GM18526 (cell line): ENCODE measurements around the gene TRIM43B.
"Not testable (repeated sequence)": the region's sequence is repeated elsewhere in the genome, so short reads cannot be mapped to it uniquely, and the experiment has no call there.

Source experiments
- POLR2A ChIP-seq: IDR thresholded peaks from 3 replicates; pipeline ENCODE4 v1.6.1; 2011; ENCODE audit not compliant: insufficient read length; ENCODE audit errors: extremely low read depth

TRIM43B gene

DNA sequence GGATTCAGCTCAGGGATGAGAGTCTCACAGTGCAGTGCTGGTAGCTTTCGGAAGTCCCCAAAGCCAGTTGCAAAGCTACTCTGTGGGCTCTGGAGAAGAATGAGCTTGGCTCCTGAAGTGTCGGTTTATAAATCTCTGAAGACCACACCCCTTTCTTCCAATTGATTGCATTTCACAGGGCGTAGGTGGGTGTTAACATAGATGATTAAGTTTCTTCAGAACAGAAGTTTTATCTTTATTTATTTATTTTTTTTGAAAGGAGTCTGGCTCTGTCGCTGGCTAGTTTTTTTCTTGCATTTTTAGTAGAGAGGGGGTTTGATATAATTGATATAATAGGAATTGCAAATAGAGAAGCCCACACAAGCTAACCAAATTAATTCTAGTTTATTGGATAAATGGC lies at the start of gene TRIM43B:
TSS of gene TRIM43B (minus strand) at position 101 of the 400 bp plus-strand sequence. CDS start 2,040 bp downstream, outside the sequence.
- not testable (repeated sequence) for TF ChIP-seq POLR2A

DNA sequence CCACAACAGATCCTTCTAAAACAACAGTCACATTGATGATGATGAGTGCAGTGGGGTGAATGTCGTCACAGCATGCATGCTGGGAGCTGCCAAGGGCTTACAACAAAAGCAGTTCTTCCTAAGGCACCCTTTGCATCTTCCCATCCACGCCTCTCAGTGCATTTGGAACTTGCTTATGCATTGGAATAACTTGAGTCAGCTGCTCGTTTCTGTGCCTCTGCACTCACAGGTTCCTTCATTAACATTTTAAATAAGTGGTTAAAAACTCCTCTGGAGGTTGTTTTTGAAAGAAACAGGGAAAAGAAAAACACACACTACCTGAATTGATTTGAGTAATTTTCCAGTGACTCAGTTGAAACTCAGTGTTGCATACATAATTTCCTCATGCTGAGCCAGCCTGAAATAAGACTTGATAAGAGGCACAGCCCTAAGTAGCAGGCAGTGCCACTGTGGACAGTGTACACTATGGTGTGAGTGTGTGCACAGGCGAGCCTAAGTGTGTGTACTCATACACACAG lies 46.8 kb upstream of the TRIM43B start:
- no peak for TF ChIP-seq POLR2A

DNA sequence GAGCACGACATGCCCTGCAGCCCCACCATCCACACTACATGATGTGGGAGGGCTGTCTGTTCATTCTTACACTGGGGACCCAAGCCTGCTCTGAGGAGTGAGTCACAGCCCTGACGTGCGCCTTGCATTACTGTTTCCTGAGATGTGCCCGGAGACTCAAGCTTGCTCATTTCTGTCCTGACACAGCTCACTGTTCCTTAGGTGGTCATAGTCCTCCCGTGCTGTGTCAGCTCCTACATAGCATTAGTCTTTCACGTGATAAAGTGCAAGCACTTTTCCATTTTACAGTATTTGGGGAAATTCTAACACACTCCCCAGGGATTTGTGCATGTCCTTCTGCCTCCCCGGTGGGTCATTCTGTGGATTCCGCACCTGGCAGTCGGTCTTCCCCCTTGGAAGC lies 46.2 kb upstream of the TRIM43B start:
- no peak for TF ChIP-seq POLR2A

DNA sequence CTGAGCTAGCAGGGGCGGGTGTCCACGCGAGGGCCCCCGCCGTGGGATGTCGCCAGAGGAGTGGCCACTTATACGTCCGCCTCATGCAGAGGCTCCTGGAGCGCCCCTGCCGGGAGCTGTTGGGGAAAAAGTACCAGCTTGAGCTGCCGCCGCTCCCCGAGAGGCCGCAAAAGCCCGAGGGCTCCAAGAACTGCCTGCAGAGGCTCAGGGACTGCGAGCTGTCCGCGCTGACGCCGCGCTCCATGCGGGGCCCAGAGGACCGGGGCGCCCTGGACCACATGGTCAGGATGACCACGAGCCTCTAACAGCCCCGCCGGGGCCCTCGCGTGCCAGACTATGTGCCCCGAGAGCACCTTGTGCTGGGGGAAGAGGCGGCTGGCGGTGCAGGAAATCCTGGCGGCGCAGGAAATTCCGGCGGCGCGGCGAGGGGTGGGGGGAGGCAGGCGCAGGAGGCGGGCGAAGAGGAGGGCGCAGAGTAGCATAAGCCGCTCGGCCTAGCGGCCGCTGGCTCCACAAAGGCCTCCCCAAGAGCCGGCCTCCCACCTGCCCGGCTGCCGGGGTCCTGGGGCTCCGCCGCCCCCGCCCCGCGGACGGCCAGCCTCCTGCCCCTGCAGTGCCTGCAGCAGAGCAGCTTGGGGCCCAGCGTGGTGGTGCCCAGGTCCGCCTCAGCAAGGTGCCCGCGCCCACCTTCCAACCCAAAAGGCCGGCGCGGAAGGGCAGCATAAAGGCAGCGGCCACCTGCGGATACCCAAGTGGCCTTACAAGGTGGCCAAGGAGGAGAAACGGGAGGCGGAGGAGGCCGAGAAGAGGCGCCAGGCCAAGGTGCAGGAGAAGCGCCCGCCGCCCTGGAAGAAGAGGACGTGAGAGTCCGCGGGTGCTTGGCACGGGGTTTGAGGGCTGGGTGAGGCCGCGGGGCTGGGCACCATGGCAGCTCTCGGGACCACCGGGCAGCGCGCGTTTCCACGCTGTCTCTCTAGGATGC lies 42.1 kb upstream of the TRIM43B start:
- peak; percentile 49 for TF ChIP-seq POLR2A

DNA sequence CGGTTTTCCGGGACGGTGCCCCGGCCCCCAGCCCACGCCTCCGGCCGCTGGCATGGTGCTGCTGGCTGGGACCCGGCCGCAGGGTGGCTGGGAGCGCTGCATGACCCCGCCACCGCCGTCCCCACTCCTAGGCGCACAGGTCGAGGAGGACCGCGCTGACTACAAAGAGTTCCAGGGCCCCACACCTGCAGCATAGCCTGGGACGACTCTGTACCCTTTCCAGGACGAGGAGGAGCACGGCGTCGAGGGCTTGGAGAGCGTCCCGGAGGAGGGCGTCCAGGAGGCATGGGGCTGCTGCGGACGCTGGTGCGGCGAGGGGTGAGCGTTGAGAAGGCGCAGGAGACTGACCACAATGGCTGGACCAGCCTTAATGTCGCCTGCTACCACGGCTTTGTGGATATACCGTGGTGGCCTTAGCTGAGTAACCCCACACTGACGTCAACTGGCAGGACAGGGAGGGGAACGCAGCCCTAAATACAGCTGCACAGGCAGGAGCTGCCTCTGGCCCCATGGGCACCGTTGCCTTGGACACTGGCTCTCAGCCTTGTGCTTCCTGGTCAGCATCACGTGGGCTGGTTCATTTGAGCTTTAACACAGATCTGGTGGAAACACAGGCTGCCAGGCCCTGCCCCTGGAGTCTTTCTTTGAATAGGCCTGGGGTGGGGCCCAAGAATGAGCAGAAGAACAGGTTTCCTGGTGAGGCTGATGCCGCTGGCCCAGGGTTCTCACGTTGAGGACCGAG lies 40.9 kb upstream of the TRIM43B start:
- TF ChIP-seq POLR2A, result no peak

DNA sequence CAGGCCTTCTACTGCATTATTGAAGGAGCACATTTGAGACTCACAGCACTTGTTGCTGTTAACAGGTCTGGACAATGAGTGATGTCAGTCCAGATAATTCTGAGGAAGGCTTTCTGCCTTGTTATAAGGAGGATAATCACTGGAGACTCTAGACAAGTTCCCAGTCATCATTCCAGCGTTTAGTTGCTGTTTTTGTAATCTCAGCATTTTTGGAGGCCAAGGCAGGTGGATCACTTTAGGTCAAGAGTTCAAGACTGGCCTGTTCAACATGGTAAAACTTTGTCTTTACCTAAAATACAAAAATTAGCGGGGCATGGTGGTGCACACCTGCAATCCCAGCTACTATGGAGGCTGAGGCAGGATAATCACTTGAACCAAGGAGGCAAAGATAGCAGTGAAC lies 39.6 kb upstream of the TRIM43B start:
- TF ChIP-seq POLR2A, result no peak

DNA sequence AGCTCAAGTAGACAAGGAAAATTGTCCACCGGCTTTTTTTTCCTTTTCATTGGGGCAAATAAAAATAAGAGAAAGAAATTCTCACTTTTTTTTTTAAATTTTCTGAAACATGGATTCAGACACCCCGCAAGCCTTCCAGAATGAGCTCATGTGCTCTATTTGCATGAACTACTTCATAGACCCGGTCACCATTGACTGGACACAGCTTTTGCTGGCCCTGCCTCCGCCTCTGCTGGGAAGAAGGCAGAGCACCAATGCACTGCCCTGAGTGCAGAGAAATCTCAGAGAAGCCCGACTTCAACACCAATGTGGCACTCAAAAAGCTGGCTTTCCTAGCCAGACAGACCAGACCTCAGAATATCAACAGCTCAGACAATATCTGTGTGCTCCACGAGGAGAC lies 30.2 kb upstream of the TRIM43B start:
- TF ChIP-seq POLR2A, result no peak

DNA sequence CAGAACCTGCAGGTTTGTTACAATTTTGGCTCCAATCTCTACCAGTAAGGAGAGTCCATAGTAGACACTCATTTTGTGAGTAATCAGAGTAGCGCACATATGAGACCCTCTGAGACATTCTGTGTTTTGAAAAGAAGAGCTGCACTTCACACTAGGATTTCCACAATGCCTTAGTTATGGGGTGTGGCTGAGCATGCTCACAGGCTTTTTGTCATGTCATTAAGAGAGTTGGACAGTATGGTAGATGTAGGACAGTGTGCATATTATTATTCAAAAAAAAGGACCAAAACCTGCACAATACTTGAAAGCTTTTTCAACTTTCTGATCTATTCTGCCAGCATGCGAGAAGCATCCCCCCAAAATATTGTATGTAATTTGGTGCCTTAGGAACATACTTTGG lies 24.9 kb upstream of the TRIM43B start:
- TF ChIP-seq POLR2A, result no peak

DNA sequence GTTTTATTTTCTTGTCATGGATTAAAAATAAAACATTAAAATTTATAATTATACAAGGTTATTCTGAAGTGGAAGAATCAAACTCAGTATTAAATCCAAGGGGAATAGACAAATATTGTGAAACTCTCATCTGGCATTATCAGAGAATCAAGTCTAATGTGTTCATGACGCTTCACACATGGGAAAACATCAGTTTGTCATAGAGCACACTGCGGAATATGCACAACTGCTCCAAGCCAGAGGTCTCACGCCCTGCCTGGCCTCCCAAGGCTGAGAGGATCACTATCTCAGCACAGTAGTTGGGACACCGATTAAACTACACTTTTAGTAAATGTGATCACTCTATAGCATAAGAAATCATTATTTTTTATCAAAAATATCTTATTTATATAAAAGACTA lies 20.7 kb upstream of the TRIM43B start:
- TF ChIP-seq POLR2A, result no peak

DNA sequence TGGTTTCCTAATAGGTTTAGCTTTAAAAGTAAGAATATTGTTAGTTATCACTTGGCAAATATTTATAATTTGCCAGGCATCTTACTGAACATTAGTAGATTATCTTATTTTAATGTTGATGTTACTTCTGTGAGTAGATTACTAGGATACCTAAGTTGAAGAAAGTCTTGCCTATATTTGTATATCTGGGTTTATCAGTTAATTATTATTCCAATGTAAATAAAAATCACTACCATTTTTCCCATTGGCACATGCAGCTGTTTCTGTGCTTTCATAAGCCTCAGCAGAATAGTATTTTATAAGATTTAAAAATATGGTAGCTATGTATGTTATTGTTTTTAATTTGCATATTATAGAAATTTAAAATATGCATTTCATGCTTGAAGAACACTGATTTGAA lies 16.3 kb upstream of the TRIM43B start:
- TF ChIP-seq POLR2A, result no peak
